CD14-positive monocyte (primary cell): ENCODE data around the gene MAL. TPM values are rescaled to one million over a fixed set of nuclear protein-coding genes. Genes with fewer than 3 reads are reported as not detected.

Source experiments
- DNase-seq, 3 donors: peaks; one replicate each; pipeline ENCODE4 v3.0.0-alpha.2; 2011 to 2022
- H2AFZ ChIP-seq: 2 replicates; pipeline ENCODE4 v1.6.0; 2012; ENCODE audit warnings: mild to moderate bottlenecking, low read depth, low read length, inconsistent platforms; ENCODE audit not compliant: insufficient read depth, poor library complexity, severe bottlenecking
- H3K27ac ChIP-seq, 2 donors: 1 replicate in 1 of 2; 2 replicates in 1 of 2; pipeline ENCODE4 v1.5.1; 2012 to 2013; ENCODE audit warnings: low read length in 2 of 2, control low read depth in 1 of 2, inconsistent platforms in 1 of 2, low read depth in 1 of 2, mild to moderate bottlenecking in 1 of 2
- H3K27me3 ChIP-seq, 2 donors: one replicate each; pipeline versions ENCODE4 v1.6.0 to v1.6.1; 2011 to 2013; ENCODE audit warnings: low read length in 2 of 2; ENCODE audit not compliant: control insufficient read depth in 2 of 2, insufficient read depth in 2 of 2
- H3K36me3 ChIP-seq, 2 donors: replicated peaks in 1 of 2; 1 replicate in 1 of 2; 2 replicates in 1 of 2; pipeline versions ENCODE4 v1.5.1 to v1.6.1; 2012 to 2013; ENCODE audit warnings: low read length in 2 of 2, control low read depth in 1 of 2, inconsistent platforms in 1 of 2, mild to moderate bottlenecking in 1 of 2; ENCODE audit not compliant: insufficient read depth in 2 of 2, control insufficient read depth in 1 of 2
- H3K4me1 ChIP-seq, 2 donors: 1 replicate in 1 of 2; 2 replicates in 1 of 2; pipeline versions ENCODE4 v1.5.1 to v1.6.1; 2012 to 2013; ENCODE audit warnings: low read length in 2 of 2, control low read depth in 1 of 2, inconsistent platforms in 1 of 2, mild to moderate bottlenecking in 1 of 2, moderate library complexity in 1 of 2; ENCODE audit not compliant: insufficient read depth in 2 of 2, control insufficient read depth in 1 of 2
- H3K4me2 ChIP-seq: replicated peaks from 2 replicates; pipeline ENCODE3; 2012; ENCODE audit warnings: low read length, moderate library complexity, mild to moderate bottlenecking; ENCODE audit not compliant: poor library complexity, severe bottlenecking; ENCODE audit errors: extremely low read depth
- H3K4me3 ChIP-seq, 3 experiments: fragments of 200-600 bp in 1 of 3; sonication (generic) in 1 of 3; replicated peaks in 1 of 3; 1 replicate in 2 of 3; 2 replicates in 1 of 3; pipeline ENCODE4 v1.5.1; 2011 to 2013; ENCODE audit warnings: low read length in 3 of 3, mild to moderate bottlenecking in 3 of 3, control low read depth in 2 of 3, low read depth in 2 of 3, inconsistent platforms in 1 of 3, moderate library complexity in 1 of 3
- H3K79me2 ChIP-seq: 2 replicates; pipeline ENCODE4 v1.6.0; 2012; ENCODE audit warnings: mild to moderate bottlenecking, control low read depth, inconsistent platforms, low read length, moderate library complexity; ENCODE audit not compliant: insufficient read depth
- H3K9ac ChIP-seq: 2 replicates; pipeline ENCODE4 v1.6.0; 2017; ENCODE audit warnings: low read length, mild to moderate bottlenecking; ENCODE audit not compliant: insufficient read depth, poor library complexity, severe bottlenecking
- H3K9me3 ChIP-seq, 2 donors: replicated peaks in 1 of 2; 1 replicate in 1 of 2; 2 replicates in 1 of 2; pipeline versions ENCODE4 v1.5.1 to v1.6.1; 2012 to 2013; ENCODE audit warnings: low read length in 2 of 2, control low read depth in 1 of 2; ENCODE audit not compliant: control insufficient read depth in 1 of 2, insufficient read depth in 1 of 2
- H4K20me1 ChIP-seq: 2 replicates; pipeline ENCODE4 v1.6.0; 2012; ENCODE audit warnings: mild to moderate bottlenecking, low read length, control low read depth, moderate library complexity; ENCODE audit not compliant: insufficient read depth
- H3K27ac Mint-ChIP-seq, 7 donors: one replicate each; pipeline ENCODE4 v1.8.0; 2020; ENCODE audit warnings: mild to moderate bottlenecking in 7 of 7, mixed read lengths in 7 of 7, moderate library complexity in 6 of 7, inconsistent platforms in 2 of 7
- H3K27me3 Mint-ChIP-seq, 3 donors: one replicate each; pipeline ENCODE4 v1.8.0; 2021 to 2022; ENCODE audit warnings: low read depth in 3 of 3, mild to moderate bottlenecking in 3 of 3, mixed read lengths in 3 of 3, moderate library complexity in 3 of 3, inconsistent platforms in 1 of 3
- H3K36me3 Mint-ChIP-seq, 2 donors: one replicate each; pipeline ENCODE4 v1.8.0; 2020; ENCODE audit warnings: mixed read lengths in 2 of 2, inconsistent platforms in 1 of 2, mild to moderate bottlenecking in 1 of 2
- H3K4me1 Mint-ChIP-seq: one replicate; pipeline ENCODE4 v1.8.0; 2020; ENCODE audit warnings: mild to moderate bottlenecking, mixed read lengths
- H3K4me3 Mint-ChIP-seq, 2 donors: one replicate each; pipeline ENCODE4 v1.8.0; 2020; ENCODE audit warnings: mild to moderate bottlenecking in 2 of 2, mixed read lengths in 2 of 2, moderate library complexity in 1 of 2
- H3K9me3 Mint-ChIP-seq, 7 donors: one replicate each; pipeline ENCODE4 v1.8.0; 2020 to 2022; ENCODE audit warnings: mixed read lengths in 7 of 7, mild to moderate bottlenecking in 6 of 7, moderate library complexity in 6 of 7, inconsistent platforms in 2 of 7
- WGBS: methylation state at CpG from one replicate; pipeline ENCODE4 v1.1.5; 2013; ENCODE audit warnings: missing lambda C conversion rate; ENCODE audit not compliant: insufficient coverage; 5-methylcytosine and 5-hydroxymethylcytosine counted together
- intact Hi-C, 2 donors: fragments of 100-400 bp; cut with micrococcal nuclease; formaldehyde crosslinking; loops; one replicate each; pipeline versions ENCODE4 v1.15.0 to v1.15.1; 2023
- polyA plus RNA-seq, 3 donors: library from polyadenylated mRNA; depleted of rRNA in 1 of 3; unstranded in 2 of 3; stranded (reverse) in 1 of 3; fragments of 300-500 nt in 2 of 3; fragments of >200 nt in 1 of 3; fragmentation: Illumina TruSeq in 2 of 3; gene quantifications; 1 replicate in 2 of 3; 2 replicates in 1 of 3; pipeline ENCODE4 v1.2.3, GENCODE V29; 2012 to 2021
- TF ChIP-seq, protein P1 (sequence below): fragments of 200-600 bp; IDR thresholded peaks from one replicate; pipeline ENCODE4 v1.8.0; 2022; ENCODE audit warnings: antibody characterized with exemption, mild to moderate bottlenecking

MAL gene
- polyA plus RNA-seq, 3 donors = 0.39 to 0.48 TPM; not detected in 1

DNA sequence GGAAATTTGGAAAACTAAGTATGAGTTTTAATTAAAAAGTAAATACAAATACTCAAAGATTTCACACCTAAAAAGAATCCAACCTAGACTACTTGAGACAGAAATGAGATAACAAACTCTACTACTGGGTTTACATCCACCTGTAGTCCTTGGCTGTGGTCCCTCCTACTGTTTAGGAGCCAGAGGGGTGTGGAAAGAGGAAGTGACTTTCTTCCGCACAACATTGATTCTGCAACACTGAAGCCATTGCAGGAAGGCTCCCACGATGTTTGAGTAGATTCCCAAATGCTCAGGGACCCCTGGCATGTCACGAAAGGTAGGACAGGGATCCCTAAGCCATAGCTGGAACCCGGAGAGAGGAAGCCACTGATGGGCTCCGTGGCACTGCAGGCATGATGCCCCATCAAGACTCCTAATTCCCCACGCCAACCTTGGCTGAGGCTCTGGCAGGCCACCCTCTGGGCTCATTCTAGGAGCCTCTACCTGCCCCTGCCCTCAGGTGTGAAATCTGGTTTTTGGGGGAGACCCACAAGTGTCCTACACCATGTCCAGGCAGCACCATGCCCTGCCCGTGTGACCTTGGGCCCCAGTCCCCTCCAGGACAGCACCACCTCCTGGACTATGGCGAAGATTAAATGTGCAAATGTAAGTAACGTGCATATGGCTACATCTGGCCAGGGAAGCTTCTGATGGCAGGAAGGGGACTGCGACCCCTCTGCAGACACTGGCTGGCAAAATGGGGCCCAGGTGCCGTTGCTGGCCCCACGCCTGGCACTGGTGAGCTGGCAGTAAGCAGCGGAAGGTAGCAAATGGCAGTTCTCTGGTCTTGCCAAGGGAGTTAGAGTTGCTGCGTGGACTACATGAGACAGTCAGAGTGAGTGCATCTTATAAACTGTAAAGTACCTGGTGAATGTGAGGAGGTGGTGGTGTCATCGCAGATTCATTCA lies 38.2 kb upstream of the MAL start:
- no peaks in the 10 kb centered on the region for H3K36me3 ChIP-seq
- H3K9me3 Mint-ChIP-seq = peaks cover 0 to 3% (median 0%) of the 10 kb centered on the region in 7 donors
- no peaks in the 10 kb centered on the region for H3K79me2 ChIP-seq
- no peaks in the 10 kb centered on the region for H3K9me3 ChIP-seq
- H3K9ac ChIP-seq = no peak overlapping the region
- H3K27ac Mint-ChIP-seq = peak overlapping the region in 2 of 7 donors; percentile 25 to 36
- no peaks in the 10 kb centered on the region for H3K4me1 ChIP-seq
- no peaks in the 10 kb centered on the region for H3K27me3 ChIP-seq
- no peak for DNase-seq
- intact Hi-C loops = no loop called here
- no peak overlapping the region for H3K4me3 ChIP-seq
- TF ChIP-seq, protein P1, sequence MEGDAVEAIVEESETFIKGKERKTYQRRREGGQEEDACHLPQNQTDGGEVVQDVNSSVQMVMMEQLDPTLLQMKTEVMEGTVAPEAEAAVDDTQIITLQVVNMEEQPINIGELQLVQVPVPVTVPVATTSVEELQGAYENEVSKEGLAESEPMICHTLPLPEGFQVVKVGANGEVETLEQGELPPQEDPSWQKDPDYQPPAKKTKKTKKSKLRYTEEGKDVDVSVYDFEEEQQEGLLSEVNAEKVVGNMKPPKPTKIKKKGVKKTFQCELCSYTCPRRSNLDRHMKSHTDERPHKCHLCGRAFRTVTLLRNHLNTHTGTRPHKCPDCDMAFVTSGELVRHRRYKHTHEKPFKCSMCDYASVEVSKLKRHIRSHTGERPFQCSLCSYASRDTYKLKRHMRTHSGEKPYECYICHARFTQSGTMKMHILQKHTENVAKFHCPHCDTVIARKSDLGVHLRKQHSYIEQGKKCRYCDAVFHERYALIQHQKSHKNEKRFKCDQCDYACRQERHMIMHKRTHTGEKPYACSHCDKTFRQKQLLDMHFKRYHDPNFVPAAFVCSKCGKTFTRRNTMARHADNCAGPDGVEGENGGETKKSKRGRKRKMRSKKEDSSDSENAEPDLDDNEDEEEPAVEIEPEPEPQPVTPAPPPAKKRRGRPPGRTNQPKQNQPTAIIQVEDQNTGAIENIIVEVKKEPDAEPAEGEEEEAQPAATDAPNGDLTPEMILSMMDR = no peak
- no peaks in the 10 kb centered on the region for H3K4me1 Mint-ChIP-seq
- H2AFZ ChIP-seq = no peak overlapping the region
- H3K36me3 Mint-ChIP-seq = no peaks in the 10 kb centered on the region
- H3K4me2 ChIP-seq = no peak overlapping the region
- H4K20me1 ChIP-seq = no peaks in the 10 kb centered on the region
- 76% methylated on average over 10 of the region's 15 CpGs for WGBS
- H3K4me3 Mint-ChIP-seq = no peak overlapping the region
- no peak overlapping the region for H3K27ac ChIP-seq
- peaks cover 0 to 8% (median 4%) of the 10 kb centered on the region in 3 donors for H3K27me3 Mint-ChIP-seq

DNA sequence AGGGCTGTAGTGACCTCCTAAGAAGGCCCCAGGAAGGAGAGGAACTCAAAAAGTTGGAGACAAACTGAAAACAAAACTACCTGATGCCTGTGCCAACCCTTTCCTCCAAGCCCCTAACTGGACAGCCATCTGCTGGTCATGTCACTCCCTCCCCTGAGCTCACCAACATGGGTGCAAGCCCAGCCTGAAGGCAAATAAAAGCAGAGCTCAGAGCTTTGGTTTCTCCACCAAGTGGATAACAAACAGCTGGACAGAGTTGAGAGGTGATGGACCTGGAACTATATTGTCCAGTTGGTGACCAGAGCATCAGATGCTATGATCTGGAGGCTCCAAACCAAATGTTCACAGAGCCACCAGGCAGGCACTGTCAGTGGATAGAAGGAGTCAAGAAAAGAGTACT lies 34.6 kb upstream of the MAL start:
- H3K27ac Mint-ChIP-seq = peak overlapping the region in 1 of 7 donors; percentile 31
- peaks cover 0 to 3% (median 0%) of the 10 kb centered on the region in 7 donors for H3K9me3 Mint-ChIP-seq
- Histone ChIP-seq H3K4me2 (no peak overlapping the region), H2AFZ (no peak overlapping the region), H3K9ac (no peak overlapping the region), H4K20me1 (no peaks in the 10 kb centered on the region), H3K4me3 (no peak overlapping the region), H3K4me1 (no peaks in the 10 kb centered on the region), H3K27ac (no peak overlapping the region), H3K79me2 (no peaks in the 10 kb centered on the region), H3K9me3 (no peaks in the 10 kb centered on the region), H3K27me3 (no peaks in the 10 kb centered on the region), H3K36me3 (no peaks in the 10 kb centered on the region)
- peak overlapping the region in 1 of 2 donors; percentile 41 for H3K4me3 Mint-ChIP-seq
- TF ChIP-seq, protein P1 = no peak
- no peak for DNase-seq
- intact Hi-C loops = no loop called here
- no peaks in the 10 kb centered on the region for H3K4me1 Mint-ChIP-seq
- H3K36me3 Mint-ChIP-seq = no peaks in the 10 kb centered on the region
- H3K27me3 Mint-ChIP-seq = peaks cover 4 to 5% (median 5%) of the 10 kb centered on the region in 3 donors
